Lung microvascular endothelial cell (primary cell): ENCODE results near the gene HNRNPH3. TPM values are rescaled to one million over a fixed set of nuclear protein-coding genes. Genes with fewer than 3 reads are reported as not detected.

ENCODE experiments used
- DNase-seq, 2 donors: peaks; one replicate each; pipeline versions ENCODE4 v3.0.0 to v3.0.0-alpha.2; 2010; ENCODE audit warnings: low read depth in 2 of 2
- total RNA-seq: library from RNA; depleted of rRNA; stranded (reverse); fragments of >200 nt; gene quantifications from 2 replicates; pipeline ENCODE4 v1.2.1, GENCODE V29; 2014

The HNRNPH3 gene
- total RNA-seq, 1 donor from 2014 or later: 16.9 TPM

DNA sequence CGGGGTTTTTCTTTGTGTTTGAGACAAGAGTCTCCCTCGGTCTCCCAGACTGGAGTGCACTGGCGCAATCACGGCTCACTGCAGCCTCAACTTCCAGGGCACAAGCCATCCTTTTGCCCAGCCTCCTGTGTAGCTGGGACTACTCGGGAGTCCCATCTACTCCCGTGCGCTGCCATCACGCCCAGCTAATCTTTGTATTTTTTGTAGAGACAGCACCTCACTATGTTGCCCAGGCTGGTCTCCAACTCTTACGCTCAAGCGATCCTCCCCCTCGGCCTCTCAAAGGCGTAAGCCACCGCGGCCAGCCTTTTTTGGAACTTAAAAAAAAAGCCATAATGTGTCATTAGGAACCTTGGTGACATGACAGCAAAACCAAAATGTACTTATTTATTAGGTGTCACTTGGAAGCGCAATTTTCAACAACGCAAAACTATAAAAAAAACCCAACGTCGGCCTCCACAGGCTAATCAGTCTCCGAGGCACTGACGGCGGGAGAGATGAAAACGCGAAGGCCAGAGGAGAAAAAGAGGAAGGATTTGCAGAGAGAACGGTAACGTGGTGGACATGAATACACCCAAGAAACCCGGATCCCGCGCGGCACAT is 911 bp upstream of the HNRNPH3 start:
- DNase-seq: no peak

DNA sequence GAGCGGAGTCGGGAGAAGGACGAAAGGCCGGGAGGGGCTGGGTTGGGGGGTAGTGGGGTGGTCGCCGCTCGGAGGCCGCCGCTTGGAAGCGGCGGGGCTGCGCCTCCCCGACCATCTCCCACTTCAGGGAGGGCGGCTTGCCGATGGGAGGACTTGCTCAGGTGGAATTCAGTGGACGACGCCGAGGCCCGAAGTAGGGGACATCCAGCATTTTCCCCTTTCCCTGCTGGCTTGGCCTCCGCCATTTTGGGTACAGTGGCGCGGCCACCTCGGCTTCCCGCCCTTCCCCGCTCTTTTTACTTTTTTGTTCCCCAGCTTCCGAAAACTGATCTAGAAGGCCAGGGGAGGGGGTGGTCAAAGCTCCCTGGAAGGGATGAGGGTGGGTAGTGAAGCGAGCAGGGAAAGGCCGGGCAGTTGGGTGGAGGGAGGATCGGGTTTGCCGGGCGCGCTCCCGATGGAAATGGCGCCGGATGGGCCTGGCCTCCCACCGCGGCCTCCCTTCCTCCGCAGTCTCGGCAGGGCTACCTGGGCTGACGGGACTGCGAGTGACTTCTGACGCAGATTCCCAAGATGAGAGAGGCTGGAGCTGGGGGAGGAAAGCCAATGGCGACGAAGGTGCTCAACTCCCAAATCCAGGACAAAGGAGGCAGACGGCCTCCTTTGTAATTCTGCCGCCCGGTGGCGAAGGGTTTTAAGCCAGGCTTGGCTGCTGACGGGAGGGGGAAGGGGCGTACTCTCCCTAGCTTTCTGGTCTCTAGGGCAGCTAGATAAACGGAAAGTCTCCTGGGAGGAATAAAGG is 594 bp downstream of the HNRNPH3 start, which contains the start of gene PBLD:
TSS of gene PBLD (minus strand) at position 670 of the 799 bp plus-strand sequence. CDS start 26,084 bp downstream, outside the sequence.
- peak; percentile 82 to 86 for DNase-seq

DNA sequence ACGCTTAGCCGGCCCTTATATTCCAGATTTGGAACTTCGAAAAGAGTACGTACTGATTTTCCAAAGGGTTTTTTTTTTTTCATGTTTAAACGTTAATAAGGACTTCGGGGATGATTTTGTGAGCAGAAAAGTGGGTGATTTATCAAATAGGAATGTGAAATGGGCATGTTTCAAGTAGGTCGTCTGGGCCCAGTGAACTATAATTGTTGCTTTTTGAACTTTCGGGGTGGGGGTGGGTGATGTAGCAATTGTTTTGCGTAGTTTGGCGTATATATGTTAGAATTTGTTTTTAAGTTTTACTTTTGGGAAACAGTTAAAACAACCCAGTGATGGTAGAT is 1.2 kb downstream of the HNRNPH3 start:
- DNase-seq: no peak

- DNase-seq: peak in 1 of 2 donors; percentile 16
Observed at GRCh38 chr10:68333440-68334431, 1.9 kb downstream of the HNRNPH3 start.

GRCh38 chr10:68334672-68335467 is 3.0 kb downstream of the HNRNPH3 start:
- DNase-seq: no peak

DNA sequence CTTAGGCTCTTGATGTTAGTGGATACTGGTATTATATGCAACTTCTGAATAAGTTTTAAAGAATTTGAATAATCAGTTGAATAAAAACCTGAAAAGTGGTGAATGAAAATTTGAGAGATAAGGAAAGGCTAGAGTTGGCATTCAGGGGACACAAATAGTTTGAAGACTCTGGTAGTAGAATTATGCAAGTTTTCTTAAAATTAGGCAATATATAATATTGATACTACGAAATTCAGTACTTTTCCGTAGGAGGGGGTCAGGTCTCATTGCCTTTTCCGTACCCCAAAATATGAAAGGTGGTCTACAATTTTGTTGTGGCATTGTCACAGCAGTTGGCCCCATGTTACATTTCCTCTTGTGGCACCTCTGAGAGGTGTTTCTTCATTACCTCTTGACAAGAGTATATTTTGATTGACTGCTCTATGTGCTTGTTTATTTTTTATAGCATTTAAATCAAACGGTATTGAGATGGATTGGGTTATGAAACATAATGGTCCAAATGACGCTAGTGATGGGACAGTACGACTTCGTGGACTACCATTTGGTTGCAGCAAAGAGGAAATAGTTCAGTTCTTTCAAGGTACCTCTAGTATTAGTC is 5.0 kb downstream of the HNRNPH3 start:
- no peak for DNase-seq

- DNase-seq: no peak
Observed at GRCh38 chr10:68340358-68341080, 8.7 kb downstream of the HNRNPH3 start.

DNA sequence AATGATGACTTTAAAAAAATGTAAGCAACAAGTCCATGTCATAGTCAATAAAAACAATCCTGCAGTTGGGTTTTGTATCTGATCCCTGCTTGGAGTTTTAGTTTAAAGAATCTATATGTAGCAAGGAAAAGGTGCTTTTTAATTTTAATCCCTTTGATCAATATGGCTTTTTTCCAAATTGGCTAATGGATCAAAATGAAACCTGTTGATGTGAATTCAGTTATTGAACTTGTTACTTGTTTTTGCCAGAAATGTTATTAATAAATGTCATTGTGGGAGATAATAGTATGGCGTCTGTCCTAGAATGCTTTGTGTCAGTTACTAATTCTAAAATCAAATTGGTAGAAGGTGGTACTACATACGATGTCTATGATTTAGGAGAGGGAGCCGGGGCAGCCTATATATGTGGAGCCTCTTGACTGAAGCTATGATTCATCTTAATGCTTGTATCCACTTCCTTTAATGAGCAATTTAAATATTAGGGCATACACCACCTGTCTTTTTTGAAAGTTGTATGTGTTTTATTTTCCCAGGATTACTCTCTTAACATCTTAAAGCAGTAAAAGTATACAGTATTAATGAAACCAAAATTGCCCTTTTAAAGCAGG is 11.1 kb downstream of the HNRNPH3 start:
- DNase-seq: no peak

DNA sequence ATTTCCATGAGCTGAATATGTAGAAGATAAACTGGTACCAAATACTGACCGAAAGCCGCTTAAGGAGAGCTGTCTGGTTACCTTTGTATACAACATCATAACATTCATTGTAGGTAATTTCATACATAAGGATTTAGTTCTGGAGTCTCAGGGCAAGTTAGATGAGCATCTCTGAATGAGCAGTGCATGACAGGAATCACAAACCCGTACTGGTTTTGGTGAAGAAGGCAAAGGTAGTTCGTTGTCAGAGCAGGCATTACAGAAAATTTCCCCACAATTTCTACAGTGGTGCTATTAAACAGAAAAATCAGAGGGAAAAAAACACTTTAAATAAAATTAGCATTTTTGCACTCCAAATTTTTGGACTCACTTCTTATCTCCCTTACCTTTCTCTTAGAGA is 13.8 kb downstream of the HNRNPH3 start:
- DNase-seq: no peak

GRCh38 chr10:68346774-68347173 is 14.9 kb downstream of the HNRNPH3 start:
- no peak for DNase-seq

DNA sequence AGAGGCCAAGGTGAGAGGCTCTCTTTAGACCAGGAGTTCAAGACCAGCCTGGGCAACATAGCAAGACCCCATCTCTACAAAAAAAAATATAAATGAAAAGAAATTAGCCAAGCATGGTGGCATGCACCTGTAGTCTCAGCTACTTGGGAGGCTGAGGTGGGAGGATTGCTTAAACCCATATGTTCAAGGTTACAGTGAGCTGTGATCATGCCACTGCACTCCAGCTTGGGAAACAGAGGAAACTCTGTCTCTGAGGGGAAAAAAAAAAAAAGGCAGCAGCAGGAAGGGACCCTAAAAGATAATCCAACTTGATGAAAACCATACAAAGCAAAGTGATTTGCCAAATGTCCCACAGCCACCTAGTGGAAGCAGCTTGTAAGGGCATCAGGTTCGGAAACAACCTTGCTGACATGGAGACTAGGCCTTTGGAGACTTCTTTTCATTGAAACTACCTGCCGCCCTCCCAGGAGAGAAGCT is 16.4 kb downstream of the HNRNPH3 start:
- peak; percentile 66 to 71 for DNase-seq

- no peak for DNase-seq
Observed at GRCh38 chr10:68353537-68353936, 21.7 kb downstream of the HNRNPH3 start.

- no peak for DNase-seq
Observed at GRCh38 chr10:68359189-68359588, 27.3 kb downstream of the HNRNPH3 start.

- no peak for DNase-seq
Observed at GRCh38 chr10:68362590-68362989, 30.7 kb downstream of the HNRNPH3 start.

DNA sequence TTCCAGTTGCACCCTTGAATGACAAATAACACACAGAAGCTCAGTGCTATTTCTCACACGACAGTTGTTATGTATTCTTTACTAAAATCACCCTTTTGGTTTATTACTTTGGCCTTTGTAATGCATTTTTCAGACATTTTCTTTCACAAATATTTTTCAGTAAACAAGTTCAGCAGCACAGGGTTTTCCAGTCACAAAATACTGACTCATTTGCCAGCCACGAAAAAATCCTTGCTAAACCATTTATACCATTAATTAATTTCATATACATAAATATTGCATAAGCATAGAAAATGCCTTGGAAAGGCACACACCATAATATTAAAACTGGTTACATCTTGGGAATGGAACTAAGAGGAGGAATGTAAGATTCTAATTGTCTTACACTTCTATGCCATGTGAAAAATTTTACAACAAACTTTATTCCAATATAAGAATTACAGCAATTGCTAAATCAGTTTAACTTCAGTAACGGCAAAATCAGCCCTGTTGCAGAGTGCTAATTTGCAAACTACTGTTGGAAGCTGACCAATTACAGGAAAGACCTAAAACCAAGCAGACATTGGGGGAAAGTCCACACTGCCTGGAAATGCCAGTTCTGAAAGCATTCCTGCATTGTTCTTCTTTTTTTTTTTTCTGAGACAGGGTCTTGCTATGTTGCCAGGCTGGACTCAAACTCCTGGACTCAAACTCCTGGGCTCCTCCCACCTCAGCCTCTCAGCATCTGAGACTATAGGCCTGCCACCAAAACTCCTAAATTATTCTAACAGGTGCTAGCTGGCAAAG is 32.4 kb downstream of the HNRNPH3 start:
- DNase-seq: no peak

- no peak for DNase-seq
Observed at GRCh38 chr10:68365611-68366010, 33.7 kb downstream of the HNRNPH3 start.

DNA sequence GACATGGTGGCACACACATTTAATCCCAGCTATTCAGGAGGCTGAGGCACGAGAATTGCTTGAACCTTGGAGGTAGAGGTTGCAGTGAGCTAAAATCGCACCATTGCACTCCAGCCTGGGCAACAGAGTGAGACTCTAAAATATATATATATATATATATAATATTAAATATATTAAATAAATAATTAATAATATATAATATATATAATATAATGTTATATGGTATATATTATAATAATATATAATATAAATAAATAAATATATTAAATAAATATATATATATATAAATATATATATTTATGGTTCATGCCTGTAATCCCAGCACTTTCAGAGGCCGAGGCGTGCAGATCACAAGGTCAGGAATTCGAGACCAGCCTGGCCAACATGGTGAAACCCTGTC is 34.7 kb downstream of the HNRNPH3 start:
- DNase-seq: no peak

GRCh38 chr10:68367121-68367520 is 35.3 kb downstream of the HNRNPH3 start:
- no peak for DNase-seq

DNA sequence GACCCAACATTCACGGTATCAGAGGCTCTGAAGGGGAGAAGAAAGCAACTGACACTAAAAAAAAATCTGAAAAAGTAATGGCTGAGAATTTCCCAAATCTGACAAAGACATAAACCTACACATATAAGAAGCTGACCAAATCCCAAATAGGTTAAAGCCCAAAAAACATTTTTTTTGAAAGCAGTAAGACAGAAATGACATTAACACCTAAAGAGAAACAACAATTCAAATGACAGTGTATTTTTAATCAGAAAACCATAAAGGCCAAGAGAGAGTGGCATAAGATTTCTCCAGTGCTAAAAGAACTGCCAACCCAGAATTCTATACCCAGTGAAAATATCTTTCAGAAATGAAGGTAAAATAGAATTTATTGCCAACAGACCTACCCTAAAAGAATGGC is 39.7 kb downstream of the HNRNPH3 start:
- no peak for DNase-seq
